PFSK-1 (cell line): ENCODE results near the gene SETD6.

Experiments
- FOXP2 ChIP-seq: optimal IDR thresholded peaks from 2 replicates; pipeline ENCODE3; 2011; ENCODE audit warnings: borderline replicate concordance, control low read depth, inconsistent platforms; ENCODE audit not compliant: insufficient read depth; ENCODE audit errors: extremely low read length, extremely low read depth
- POLR2AphosphoS5 ChIP-seq: IDR thresholded peaks from 2 replicates; pipeline ENCODE4 v1.6.1; 2012; ENCODE audit warnings: low read depth, mild to moderate bottlenecking, control low read depth, low read length, moderate library complexity
- REST ChIP-seq, 2 experiments: IDR thresholded peaks; 2 replicates each; pipeline versions ENCODE4 v1.6.1 to v1.8.0; 2011 to 2012; ENCODE audit warnings: low read depth in 2 of 2, low read length in 2 of 2, control low read depth in 1 of 2, inconsistent platforms in 1 of 2, mild to moderate bottlenecking in 1 of 2, moderate library complexity in 1 of 2; ENCODE audit not compliant: insufficient read depth in 1 of 2
- SIN3A ChIP-seq: IDR thresholded peaks from 2 replicates; pipeline ENCODE4 v1.6.1; 2012; ENCODE audit warnings: mild to moderate bottlenecking, low read length, moderate library complexity, borderline replicate concordance; ENCODE audit not compliant: insufficient read depth
- TAF1 ChIP-seq: IDR thresholded peaks from 2 replicates; pipeline ENCODE4 v1.6.1; 2012; ENCODE audit warnings: low read length, control low read depth, borderline replicate concordance; ENCODE audit not compliant: insufficient read depth

The SETD6 gene

DNA sequence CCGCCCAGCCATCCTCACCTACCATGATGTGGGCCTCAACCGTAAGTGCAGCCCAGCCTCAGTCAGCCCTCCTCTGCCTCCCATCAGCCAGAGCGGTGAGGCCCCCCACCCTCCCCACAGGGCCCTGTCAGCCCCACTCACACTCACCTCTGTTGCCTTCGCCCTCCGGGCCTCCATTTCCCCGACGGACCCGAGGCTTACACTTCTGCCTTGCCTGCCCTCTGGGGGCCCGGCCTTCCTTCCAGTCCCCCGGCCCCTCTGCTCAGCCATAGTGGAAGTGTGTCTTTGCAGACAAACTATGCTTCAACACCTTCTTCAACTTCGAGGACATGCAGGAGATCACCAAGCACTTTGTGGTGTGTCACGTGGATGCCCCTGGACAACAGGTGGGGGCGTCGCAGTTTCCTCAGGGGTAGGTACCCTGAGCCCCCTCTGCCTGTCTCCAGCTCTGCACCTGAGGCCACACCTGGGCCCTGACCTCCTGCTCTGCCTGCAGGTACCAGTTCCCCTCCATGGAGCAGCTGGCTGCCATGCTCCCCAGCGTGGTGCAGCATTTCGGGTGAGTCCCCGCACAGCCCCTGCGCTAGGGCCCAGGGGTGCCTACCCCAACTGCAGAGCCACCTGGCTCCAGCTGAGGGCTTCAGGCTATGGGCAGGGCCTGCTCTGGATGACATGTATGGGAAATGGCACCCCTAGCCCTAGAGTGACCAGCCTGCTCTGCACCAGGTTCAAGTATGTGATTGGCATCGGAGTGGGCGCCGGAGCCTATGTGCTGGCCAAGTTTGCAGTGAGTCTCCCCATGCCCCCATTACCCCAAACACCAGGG is 11.2 kb upstream of the SETD6 start:
- TF ChIP-seq SIN3A (no peak), POLR2AphosphoS5 (no peak), TAF1 (no peak), REST (IDR thresholded peaks at IDR 0.05; ENCODE audit: insufficient read depth in 1 of 2, low read depth in 2 of 2, low read length in 2 of 2) (no peak), FOXP2 (no peak)

DNA sequence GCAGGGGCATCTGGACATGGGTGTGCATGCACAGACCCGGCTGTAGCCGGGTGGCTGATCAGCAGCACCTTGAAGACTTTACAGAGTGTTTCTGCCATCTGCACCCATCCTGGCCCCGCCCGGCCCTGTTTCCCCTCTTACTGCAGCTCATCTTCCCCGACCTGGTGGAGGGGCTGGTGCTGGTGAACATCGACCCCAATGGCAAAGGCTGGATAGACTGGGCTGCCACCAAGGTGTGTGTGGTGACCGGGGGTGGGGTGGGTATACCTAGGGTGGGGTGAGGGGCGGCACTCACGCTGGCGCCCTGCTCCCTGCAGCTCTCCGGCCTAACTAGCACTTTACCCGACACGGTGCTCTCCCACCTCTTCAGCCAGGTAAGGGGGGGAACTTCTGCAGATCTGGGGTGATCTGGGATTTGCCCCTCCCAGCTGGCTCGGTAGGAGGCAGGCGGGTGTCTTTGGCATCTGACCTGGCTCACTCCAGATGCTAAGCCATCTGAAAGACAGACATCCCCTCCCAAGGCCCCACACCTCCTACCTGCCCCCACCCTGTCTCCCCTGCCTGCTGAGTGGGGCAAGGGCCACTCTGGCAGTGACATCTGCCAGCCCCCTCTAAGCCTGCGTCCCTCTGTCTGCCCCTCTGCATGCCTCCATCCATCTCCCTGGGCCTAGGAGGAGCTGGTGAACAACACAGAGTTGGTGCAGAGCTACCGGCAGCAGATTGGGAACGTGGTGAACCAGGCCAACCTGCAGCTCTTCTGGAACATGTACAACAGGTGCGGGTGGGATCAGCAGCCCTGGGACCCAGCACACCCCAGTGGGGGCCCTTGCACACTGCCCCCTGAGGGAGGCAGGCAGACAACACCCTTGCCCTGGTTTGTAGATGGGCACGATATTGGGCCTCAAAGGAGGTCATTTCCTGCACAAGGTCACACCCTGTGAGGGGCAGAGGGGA is 8.8 kb upstream of the SETD6 start:
- TF ChIP-seq FOXP2: no peak
- no peak for TF ChIP-seq REST (IDR thresholded peaks at IDR 0.05; ENCODE audit: insufficient read depth in 1 of 2, low read depth in 2 of 2, low read length in 2 of 2)
- no peak for TF ChIP-seq TAF1
- TF ChIP-seq SIN3A: no peak
- TF ChIP-seq POLR2AphosphoS5: no peak

DNA sequence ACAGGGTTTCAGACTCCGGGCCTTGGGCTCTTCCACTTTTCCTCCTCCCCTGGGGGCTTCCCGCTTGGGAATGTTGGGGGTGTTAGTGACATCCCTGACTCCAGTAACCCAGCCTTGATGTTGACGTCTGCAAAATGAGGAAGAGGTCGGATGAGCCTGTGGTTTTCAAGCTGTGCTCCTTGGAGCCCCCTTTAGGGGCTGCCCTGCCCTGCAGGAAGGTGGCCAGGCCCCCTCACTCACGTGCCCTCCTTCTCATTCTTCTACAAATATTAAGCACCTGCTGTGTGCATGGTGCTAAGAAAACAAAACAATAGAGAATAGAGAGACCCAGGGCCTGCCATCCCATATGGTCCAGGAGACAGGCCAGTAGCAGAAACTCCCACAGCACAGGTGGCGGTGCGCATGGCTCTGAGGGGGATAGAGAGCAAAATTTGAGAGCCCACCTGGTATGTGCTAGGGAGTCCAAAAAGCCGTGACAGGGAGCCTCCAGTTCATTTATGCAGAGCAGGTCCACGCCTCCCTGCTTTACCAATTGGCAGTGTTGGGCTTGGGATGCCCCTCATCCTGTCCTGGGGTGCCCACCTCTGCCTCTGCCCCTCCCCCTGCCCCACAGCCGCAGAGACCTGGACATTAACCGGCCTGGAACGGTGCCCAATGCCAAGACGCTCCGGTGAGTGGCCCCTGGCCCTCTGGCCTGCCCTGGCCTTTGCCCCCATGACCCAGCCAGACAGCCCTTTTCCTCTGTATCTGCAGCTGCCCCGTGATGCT is 7.9 kb upstream of the SETD6 start:
- no peak for TF ChIP-seq POLR2AphosphoS5
- no peak for TF ChIP-seq FOXP2
- TF ChIP-seq REST (IDR thresholded peaks at IDR 0.05; ENCODE audit: insufficient read depth in 1 of 2, low read depth in 2 of 2, low read length in 2 of 2): no peak
- TF ChIP-seq SIN3A: no peak
- no peak for TF ChIP-seq TAF1

GRCh38 chr16:58507963-58508670 is 7.2 kb upstream of the SETD6 start:
- TF ChIP-seq FOXP2 (no peak), TAF1 (no peak), REST (IDR thresholded peaks at IDR 0.05; ENCODE audit: insufficient read depth in 1 of 2, low read depth in 2 of 2, low read length in 2 of 2) (no peak), POLR2AphosphoS5 (no peak), SIN3A (no peak)
